DND-41 (cell line): Measurements from ENCODE around the gene GRM5.

ENCODE experiments used
- CTCF ChIP-seq: IDR thresholded peaks from 2 replicates; pipeline ENCODE4 v1.5.1; 2012; ENCODE audit warnings: borderline replicate concordance, low read length, moderate library complexity, mild to moderate bottlenecking; ENCODE audit not compliant: poor library complexity, severe bottlenecking; ENCODE audit errors: extremely low read depth
- EZH2 ChIP-seq: IDR thresholded peaks from 3 replicates; pipeline ENCODE4 v1.6.1; 2012; ENCODE audit warnings: borderline replicate concordance, low read depth, mild to moderate bottlenecking, moderate library complexity, low read length, inconsistent platforms; ENCODE audit not compliant: severe bottlenecking

GRCh38 chr11:89016214-89016613, 49.6 kb downstream of the GRM5 start:
- TF ChIP-seq EZH2 (no peak), CTCF (no peak)
